Brain microvascular endothelial cell (primary cell): ENCODE data around the gene EPHA4.

Experiments used
- DNase-seq: peaks from one replicate; pipeline ENCODE4 v3.0.0-alpha.2; 2020
- H3K27ac ChIP-seq: fragments of 250-450 bp; sonication (Bioruptor Pico); 2 replicates; pipeline ENCODE4 v1.5.1; 2020; ENCODE audit warnings: mild to moderate bottlenecking, moderate library complexity
- H3K27me3 ChIP-seq: fragments of 250-450 bp; sonication (Bioruptor Pico); replicated peaks from 2 replicates; pipeline ENCODE4 v1.5.1; 2020; ENCODE audit warnings: mild to moderate bottlenecking
- H3K36me3 ChIP-seq: fragments of 250-450 bp; sonication (Bioruptor Pico); replicated peaks from 2 replicates; pipeline ENCODE4 v1.5.1; 2020; ENCODE audit warnings: mild to moderate bottlenecking
- H3K4me3 ChIP-seq: 2 replicates; pipeline ENCODE4 v1.5.1; 2011; ENCODE audit warnings: low read depth, mild to moderate bottlenecking, control low read depth, low read length, moderate library complexity
- CTCF ChIP-seq: IDR thresholded peaks from 2 replicates; pipeline ENCODE4 v1.5.1; 2011; ENCODE audit warnings: low read depth, mild to moderate bottlenecking, moderate library complexity, low read length, control low read depth, inconsistent platforms; ENCODE audit errors: missing control alignments
- in situ Hi-C: cut with HindIII; loops from 2 replicates; pipeline ENCODE4 v1.10.0; 2017; ENCODE audit warnings: low sequenced_read_pairs, low pct_ligation_motif_present

The EPHA4 gene

GRCh38 chr2:221464971-221465370 lies 107.1 kb downstream of the EPHA4 start:
- H3K36me3 ChIP-seq: no peaks in the 10 kb centered on the region
- H3K27ac ChIP-seq: no peak overlapping the region
- in situ Hi-C loops: no loop called here
- no peak for DNase-seq
- no peak overlapping the region for H3K4me3 ChIP-seq
- no peaks in the 10 kb centered on the region for H3K27me3 ChIP-seq
- TF ChIP-seq CTCF: no peak

GRCh38 chr2:221463241-221463896 lies 108.7 kb downstream of the EPHA4 start:
- Histone ChIP-seq H3K27ac (no peak overlapping the region), H3K36me3 (no peaks in the 10 kb centered on the region), H3K4me3 (no peak overlapping the region), H3K27me3 (no peaks in the 10 kb centered on the region)
- DNase-seq: no peak
- in situ Hi-C loops: no loop called here
- TF ChIP-seq CTCF: no peak

DNA sequence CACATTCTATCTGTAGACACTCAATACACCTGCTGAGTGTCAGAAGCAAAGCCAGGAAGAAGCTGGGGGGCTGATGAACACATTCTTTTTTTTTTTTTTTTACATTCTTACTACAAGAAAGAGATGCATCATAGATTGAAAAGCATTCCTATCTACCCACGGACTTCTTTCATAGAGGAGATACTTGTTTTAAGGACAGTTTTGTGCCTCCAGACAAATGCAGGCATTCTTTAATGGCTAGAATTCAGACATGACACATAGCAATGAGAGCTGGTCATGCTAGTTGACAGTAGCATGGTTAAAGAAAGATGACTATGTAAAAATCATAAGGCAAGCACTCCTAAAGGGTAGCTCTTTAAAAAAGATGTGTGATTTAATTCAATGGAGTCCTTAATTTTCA lies 110.2 kb downstream of the EPHA4 start:
- no peaks in the 10 kb centered on the region for H3K27me3 ChIP-seq
- no peak overlapping the region for H3K27ac ChIP-seq
- H3K36me3 ChIP-seq: no peaks in the 10 kb centered on the region
- no peak for TF ChIP-seq CTCF
- peak; percentile 18 for DNase-seq
- H3K4me3 ChIP-seq: no peak overlapping the region
- in situ Hi-C loops: no loop called here

DNA sequence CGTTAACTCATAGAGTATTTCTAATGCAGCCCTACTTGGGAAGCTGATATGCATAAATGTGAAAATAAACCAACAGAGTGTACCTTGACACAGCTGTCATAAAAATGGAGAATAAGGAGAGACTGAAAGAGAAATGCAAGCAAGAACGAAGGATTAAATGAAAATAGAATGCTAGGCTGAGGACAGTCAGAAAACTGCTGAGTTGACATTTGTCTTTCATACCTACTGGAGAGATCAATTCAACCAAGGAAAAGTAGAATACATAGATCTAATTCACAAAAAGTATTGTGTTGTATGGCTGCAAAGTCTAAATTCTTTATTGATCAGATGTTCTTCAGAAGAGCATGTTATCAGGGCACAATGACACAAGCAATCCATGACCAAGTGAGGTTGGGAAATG lies 112.0 kb downstream of the EPHA4 start:
- no peak for TF ChIP-seq CTCF
- Histone ChIP-seq H3K4me3 (no peak overlapping the region), H3K27me3 (no peaks in the 10 kb centered on the region), H3K36me3 (no peaks in the 10 kb centered on the region), H3K27ac (no peak overlapping the region)
- no peak for DNase-seq
- in situ Hi-C loops: no loop called here

DNA sequence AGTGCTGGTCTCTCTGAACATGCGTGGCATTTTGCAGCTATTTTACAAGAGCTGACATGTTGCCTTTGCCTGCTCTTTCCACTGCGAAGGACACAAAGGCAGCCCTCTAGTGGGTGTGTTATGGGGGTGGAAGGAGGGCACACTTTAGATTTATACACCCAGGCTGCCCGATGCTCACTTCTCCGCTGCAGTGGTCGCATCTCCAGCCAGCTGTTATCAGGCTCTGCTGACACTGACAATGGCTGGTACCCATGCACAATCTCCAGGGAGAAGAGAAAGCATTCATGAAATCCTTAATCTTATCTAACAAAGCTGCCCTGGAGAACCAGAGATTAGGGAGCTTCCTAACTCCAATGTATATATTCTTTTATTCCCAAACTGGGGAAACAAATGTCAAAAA lies 113.5 kb downstream of the EPHA4 start:
- TF ChIP-seq CTCF: no peak
- no peak overlapping the region for H3K27ac ChIP-seq
- H3K27me3 ChIP-seq: no peaks in the 10 kb centered on the region
- in situ Hi-C loops: no loop called here
- no peak for DNase-seq
- no peaks in the 10 kb centered on the region for H3K36me3 ChIP-seq
- no peak overlapping the region for H3K4me3 ChIP-seq

DNA sequence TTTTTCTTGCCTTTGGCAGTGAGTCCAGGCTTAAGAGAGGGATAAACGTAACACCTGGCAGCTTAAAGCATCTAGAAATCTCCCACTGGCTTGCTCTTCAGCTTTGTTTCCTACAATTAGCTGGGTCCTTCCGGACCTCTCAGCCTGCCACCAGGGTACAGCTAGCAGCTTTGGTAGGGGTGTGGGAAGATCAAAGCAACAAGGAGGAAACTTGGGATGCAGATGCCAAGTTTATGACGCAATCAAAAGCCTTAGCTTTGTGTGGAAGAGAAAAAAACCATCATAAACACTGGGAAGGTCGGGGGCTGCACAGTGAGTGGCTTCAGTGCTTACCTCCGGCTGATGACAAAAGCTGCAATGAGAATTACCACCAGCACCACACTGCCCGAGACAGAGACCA lies 116.9 kb downstream of the EPHA4 start:
- TF ChIP-seq CTCF: no peak
- no peak overlapping the region for H3K4me3 ChIP-seq
- in situ Hi-C loops: no loop called here
- H3K36me3 ChIP-seq: no peaks in the 10 kb centered on the region
- no peaks in the 10 kb centered on the region for H3K27me3 ChIP-seq
- no peak for DNase-seq
- H3K27ac ChIP-seq: no peak overlapping the region
